IPS-11a (cell line): ENCODE data around the gene RAPGEF4.

ENCODE experiments used
- H3K4me3 ChIP-seq: one replicate; pipeline ENCODE4 v1.5.1; 2013; ENCODE audit warnings: low read depth, low read length, control low read depth

The RAPGEF4 gene

DNA sequence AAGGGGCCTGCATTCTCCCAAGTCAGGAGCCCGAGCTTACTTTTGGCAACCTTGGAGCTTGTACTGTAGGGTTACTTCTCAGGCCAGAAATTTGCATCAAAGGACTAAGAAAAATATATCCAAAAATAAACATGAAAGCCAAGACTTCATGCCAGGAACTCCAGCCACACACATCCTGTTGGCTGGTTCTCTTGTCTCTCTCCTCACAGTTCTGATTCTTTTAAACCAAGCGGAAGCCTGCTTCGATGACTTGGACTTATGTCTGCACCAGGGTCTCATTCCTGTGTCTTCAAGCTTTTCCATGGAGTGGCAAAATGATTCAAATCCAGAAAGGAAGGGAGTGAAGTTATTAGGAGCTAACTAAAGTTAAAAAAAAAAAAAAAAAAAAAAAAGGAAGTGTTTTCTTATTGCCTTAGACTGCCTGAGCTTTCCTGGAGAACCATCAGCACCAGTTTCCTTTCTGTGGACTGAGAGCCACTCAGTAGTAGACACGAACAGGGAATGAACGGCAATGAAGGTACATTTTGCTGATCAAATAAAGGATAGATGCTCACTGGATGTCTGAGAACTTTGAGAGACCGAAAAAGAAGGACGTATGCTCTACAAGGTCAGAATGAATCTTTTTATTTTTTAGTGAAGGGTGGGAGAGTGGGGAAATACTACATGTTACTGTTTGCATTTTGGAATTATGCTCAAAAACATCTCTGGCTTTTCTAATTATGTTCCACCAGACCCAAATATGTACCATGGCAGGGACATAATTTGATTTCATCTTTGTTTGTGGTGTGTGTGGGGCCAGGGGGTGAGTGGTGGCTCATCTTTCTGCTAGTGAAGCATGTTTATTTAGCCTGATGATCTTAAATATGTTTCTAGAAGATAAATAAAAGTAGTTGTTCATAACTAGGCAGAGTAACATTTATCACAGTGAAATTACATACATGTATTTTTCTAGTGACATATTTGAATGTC is 86.0 kb downstream of the RAPGEF4 start:
- H3K4me3 ChIP-seq, result no peak overlapping the region

DNA sequence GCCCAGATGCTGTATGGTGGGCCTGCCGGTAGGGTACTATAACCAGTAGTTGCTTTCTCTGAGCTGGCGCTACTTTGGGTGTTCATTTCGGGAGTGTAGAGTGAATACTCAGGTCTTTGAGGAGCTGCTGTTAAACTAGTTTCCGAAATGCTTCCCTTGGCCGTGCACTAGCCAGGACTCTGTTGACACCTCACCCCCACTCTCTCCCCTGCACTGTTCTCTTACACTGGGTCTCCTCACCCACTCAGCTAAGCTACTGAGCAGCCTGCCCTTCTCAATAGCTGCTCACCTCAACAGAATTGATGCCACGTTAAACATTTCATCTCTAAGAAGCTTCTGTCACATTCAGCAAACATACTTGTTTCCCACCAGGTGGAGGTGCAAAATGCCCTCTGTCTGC is 86.9 kb downstream of the RAPGEF4 start:
- no peak overlapping the region for H3K4me3 ChIP-seq

DNA sequence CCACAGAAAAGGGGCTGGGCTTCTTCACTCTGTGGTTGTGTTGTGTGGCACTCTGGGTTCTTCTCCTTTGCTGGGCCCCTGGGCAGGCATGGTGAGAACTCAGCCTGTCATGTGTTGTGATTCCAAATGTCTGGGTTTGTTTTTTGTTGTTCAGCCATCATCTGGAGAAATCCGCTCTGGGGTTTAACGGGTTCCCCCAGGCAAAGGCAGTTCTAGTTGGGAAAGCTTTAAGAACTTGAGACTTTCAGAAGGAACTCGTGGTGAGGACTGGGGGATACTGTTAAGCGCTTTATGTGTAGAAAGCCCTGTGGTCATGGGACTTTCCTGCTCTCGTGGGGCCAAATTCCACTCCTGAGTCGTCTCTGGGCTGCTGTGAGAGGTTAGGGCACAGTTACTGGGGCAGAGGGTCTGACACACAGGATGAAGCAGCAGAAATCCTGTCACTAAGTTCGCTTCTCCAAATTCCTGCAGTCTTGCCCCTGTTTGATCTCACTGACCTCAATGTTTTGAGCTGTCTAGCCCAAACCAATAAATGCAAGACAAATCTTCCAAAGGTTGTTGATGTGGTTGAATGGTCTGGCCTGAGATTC is 87.7 kb downstream of the RAPGEF4 start:
- H3K4me3 ChIP-seq, result no peak overlapping the region

DNA sequence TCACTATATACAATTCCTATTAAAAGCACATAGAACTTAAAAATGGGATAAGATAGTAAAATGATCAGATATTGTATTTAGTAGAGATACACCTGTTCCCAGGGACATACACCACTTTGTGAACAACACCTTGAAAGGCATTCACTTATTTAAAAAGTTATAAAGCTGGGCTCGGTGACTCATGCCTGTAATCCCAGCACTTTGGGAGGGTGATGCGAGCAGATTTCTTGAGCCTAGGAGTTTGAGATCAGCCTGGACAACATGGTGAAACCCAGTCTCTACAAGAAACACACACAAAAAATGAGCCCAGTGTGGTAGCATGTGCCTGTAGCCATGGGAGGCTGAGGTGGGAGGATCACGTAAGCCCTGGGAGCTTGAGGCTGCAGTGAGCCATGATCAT is 90.9 kb downstream of the RAPGEF4 start:
- no peak overlapping the region for H3K4me3 ChIP-seq

- no peak overlapping the region for H3K4me3 ChIP-seq
Observed at GRCh38 chr2:172829229-172829628, 93.6 kb downstream of the RAPGEF4 start.

DNA sequence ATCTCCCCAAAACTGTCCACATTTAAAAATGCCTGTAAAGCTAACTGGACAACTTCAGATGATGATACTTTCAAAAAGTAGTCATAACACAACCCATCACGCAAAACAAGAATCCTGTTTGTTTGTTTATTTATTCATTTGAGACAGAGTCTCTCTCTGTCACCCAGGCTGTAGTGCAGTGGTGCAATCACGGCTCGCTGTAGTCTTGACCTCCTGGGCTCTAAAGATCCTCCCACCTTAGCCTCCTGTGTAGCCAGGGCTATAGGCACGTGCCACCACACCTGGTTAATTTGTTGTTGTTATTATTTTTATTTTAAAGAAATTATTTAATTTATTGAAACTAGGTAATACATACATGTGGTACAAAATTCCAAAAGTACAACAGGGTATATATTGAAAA is 94.8 kb downstream of the RAPGEF4 start:
- no peak overlapping the region for H3K4me3 ChIP-seq

GRCh38 chr2:172833898-172834297 is 98.3 kb downstream of the RAPGEF4 start:
- H3K4me3 ChIP-seq, result no peak overlapping the region

DNA sequence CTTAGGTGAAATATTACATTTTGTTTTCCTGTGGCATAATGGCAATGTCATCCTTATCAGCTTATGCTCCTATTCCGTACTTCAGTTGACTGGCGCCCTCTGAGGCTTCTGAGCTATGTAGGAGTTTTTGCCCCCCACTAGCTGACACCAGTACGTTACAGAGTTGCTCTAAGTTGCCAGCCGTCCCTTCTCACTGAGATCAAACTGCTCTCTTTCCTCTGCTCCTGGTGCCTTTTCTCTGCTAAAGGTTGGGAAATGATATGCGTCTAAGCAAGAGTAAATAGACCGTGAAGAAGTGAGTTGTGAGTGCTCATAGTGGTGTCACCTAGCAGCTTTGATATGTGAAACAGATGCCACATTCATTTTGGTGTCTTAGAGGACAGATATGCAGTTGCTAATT is 99.2 kb downstream of the RAPGEF4 start:
- no peak overlapping the region for H3K4me3 ChIP-seq

DNA sequence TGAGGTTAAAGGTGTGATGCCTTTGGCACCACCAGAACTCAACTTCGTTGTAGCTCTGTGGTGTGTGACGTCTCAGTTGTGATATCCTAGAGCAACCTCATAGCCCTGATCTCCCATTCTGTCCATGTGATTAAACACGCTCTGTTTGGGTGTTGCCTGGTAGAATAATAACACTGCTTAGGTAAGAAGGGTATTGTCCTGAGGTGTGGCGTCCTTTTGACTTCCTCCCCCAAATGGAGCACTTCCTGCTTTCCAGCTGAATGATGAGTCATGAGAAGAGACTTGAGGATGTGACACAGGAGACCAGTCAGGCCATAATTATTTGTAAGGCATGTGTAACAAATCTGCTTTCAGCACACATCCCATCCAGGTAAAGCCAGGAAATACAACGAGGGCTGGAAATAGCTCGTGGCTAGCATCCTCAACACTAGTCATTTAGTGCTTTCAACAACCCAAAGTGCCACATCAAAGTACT is 100.7 kb downstream of the RAPGEF4 start:
- H3K4me3 ChIP-seq, result no peak overlapping the region

DNA sequence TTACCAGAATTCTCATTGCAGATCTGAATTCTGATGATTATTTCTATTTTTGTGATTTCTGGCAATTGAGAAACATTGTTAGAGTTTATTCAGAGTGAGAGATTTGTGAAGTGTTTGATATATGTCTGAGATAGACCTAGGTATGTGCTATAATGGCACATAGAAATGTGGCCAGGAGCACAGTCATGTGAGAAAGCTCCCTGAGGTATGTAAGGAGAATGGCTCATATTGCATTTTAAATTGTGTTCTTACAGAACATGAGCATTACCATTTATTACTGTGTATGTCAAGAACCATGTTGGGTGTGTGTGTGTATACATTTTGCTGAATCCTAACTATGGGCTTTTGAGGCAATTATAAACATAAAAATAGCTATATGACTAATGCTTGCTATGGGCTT is 101.2 kb downstream of the RAPGEF4 start:
- H3K4me3 ChIP-seq, result no peak overlapping the region

GRCh38 chr2:172839446-172839845 is 103.8 kb downstream of the RAPGEF4 start:
- no peak overlapping the region for H3K4me3 ChIP-seq

GRCh38 chr2:172842511-172843265 is 107.0 kb downstream of the RAPGEF4 start:
- H3K4me3 ChIP-seq, result no peak overlapping the region

DNA sequence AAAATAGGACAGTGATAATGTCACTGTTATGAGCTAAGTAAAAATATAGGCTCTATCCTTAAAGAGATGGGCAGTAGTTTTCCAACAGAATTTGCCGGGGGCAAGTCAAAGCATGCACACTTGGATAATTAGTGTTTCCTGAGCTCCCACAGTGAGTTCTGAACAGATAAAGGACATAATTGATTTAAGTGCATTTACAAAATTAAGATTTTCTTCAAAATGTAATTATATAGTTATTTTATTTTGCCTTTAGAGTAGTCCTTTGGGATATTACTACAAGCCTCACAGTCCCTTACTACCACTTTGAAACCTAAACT is 107.6 kb downstream of the RAPGEF4 start:
- no peak overlapping the region for H3K4me3 ChIP-seq

DNA sequence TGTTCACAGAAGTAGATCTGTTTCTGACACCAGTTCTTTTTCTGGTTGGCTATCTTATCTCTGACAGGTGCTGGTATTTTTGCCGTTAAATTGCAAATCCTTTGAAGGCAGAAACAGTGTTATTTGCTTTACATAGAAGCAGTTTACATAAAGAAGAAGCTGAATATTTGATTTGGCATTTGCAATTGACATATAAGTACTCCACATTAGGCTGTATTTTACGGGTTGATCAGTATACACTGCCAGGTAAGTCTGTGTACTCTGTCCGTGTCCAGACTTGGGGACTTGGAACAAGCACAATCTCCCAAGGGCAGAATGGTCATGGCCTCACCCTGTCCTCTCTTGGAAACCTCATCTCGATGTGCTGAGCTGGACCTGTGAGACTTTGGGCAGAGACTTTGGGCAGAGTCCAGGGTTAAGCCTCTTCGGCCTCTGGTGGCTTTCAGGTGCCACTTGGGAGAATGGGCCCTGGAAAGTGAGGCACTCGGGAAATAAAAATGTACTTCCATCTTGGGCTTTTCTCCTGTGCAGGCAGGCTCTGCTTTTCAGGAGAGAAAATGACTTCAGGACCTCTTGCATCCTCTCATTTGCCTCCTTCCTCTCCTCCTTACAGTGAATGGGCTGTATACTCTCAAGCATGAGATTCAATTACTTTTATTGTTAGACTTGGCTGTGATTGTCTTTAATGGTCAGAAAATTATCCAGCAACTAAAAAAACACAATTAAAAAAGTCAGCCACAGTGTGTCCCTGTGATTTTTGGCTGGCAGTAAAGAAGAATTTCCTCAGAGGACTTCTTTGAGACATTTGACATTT is 108.5 kb downstream of the RAPGEF4 start:
- H3K4me3 ChIP-seq, result no peak overlapping the region

DNA sequence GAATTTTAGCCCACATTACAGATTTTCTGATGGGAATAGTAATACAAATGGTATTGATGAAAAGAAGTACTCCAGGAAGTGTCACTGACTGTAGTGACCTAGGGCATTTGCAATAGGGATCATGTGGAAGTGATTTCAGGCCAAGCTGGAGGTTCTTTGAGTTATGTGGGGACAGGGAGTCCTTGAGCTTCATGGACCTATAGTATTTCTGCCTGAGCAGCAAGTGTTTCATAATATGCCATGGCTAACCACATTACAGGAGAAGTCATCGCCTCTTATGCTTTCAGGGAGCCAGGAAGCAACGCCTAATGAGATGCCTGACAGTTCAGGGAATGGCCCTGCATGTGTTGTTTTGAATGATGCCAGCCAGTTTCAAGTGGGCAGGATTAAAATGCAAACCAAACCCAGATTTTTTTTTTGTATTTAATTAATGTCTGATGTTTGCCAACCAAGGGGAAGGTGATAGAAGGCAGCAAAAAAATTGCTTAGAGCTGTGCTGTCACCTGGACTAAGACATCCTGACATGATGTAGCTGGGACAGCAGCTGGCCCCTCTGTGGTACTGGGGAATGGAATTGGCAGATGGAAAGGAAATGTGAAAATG is 109.5 kb downstream of the RAPGEF4 start:
- H3K4me3 ChIP-seq, result no peak overlapping the region

- H3K4me3 ChIP-seq, result no peak overlapping the region
Observed at GRCh38 chr2:172846551-172846950, 110.9 kb downstream of the RAPGEF4 start.

GRCh38 chr2:172847188-172847587 is 111.5 kb downstream of the RAPGEF4 start:
- no peak overlapping the region for H3K4me3 ChIP-seq

DNA sequence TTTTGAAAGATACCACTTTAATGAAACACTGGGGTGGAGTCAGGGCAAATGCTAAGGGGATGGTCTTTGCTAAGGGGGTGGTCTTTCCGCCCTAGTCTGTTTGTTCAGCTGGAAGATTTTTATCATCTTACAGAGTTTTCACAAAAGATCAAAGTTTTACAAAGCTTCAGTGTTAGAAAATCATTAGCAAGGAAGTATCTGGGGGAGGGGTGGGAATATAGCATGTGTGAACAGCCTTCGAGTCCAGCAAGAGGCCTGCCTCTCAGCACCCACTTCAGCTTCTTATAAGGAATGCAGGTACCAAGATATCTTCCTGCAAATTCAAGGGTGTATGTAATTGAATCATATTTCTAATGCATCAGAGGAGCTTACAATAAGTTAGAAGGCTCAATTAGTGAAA is 112.9 kb downstream of the RAPGEF4 start:
- no peak overlapping the region for H3K4me3 ChIP-seq

DNA sequence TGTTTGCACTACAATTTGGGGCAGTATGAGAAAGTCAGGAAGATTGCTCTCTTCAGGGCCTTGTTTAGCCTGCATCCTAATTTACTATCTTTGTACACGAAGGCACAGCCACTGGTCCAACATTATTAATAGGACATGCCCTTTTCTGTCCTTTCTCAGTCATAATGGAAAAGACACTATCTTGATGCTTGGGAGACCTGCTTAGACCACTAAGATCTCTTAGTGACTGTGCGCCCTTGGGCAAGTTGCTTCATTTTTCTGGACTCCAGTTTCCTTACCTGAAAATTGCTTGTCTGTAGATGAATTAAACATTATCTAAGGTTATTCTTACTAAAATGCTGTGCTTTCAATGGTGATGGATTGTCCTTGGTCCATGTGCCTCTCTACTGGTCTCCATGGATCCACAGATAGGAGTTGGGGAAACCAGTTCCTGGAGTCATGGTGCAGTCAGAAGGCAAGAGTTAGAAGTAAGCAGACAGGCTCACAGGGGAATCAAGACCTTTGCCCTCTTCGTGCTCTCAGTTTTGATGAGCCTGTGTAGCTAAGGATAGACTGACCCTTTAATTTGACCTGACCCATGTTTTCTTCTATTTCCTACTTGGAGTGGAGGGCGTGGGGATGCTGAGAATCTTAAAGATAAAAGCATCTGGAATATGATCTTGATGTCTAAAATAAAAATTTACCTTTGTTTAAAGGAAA is 114.0 kb downstream of the RAPGEF4 start:
- H3K4me3 ChIP-seq, result no peak overlapping the region

GRCh38 chr2:172855588-172855987 is 119.9 kb downstream of the RAPGEF4 start:
- no peak overlapping the region for H3K4me3 ChIP-seq
